ENCODE measurements around the gene CDH3.

CDH3 gene

GRCh38 chr16:68681038-68681437, 35.9 kb downstream of the CDH3 start:
- no CpG with 5 or more reads among the region's 2 CpGs for WGBS (ENCODE audit: insufficient coverage)
- no peak overlapping the region for H3K27ac ChIP-seq (ENCODE audit: insufficient read depth in 1 of 2, low read depth in 1 of 2, low read length in 2 of 2, poor library complexity in 1 of 2, severe bottlenecking in 2 of 2)
- H3K9me3 ChIP-seq (ENCODE audit: control extremely low read depth in 1 of 5, control insufficient read depth in 4 of 5, insufficient read depth in 2 of 5, low read depth in 1 of 5, low read length in 4 of 5) = peaks cover 0 to 1% (median 0%) of the 10 kb centered on the region in 5 experiments
- no peak for DNase-seq
- ChIA-PET POLR2A (no interaction called here), CTCF (no interaction called here)
- no peaks in the 10 kb centered on the region for H3K4me1 ChIP-seq (ENCODE audit: control extremely low read depth in 1 of 4, control insufficient read depth in 4 of 4, insufficient read depth in 4 of 4, low read length in 3 of 4)
- H3K4me3 ChIP-seq (ENCODE audit: control insufficient read depth in 1 of 7, extremely low read depth in 1 of 7, insufficient read depth in 4 of 7, low read depth in 2 of 7, low read length in 6 of 7) = no peak overlapping the region
- H3K36me3 ChIP-seq (ENCODE audit: control insufficient read depth in 4 of 4, insufficient read depth in 4 of 4, low read length in 3 of 4) = no peaks in the 10 kb centered on the region
- H3K27me3 ChIP-seq (replicated peaks in 2 of 5; ENCODE audit: control insufficient read depth in 4 of 5, insufficient read depth in 5 of 5, low read length in 4 of 5) = peaks cover 0 to 1% (median 0%) of the 10 kb centered on the region in 5 experiments

GRCh38 chr16:68685685-68686478, 40.8 kb downstream of the CDH3 start:
- WGBS (ENCODE audit: insufficient coverage) = 89% methylated on average over 20 of the region's 22 CpGs
- POLR2A ChIA-PET = no interaction called here
- DNase-seq = no peak

GRCh38 chr16:68686905-68687304, 41.8 kb downstream of the CDH3 start:
- H3K36me3 ChIP-seq (ENCODE audit: control insufficient read depth in 4 of 4, insufficient read depth in 4 of 4, low read length in 3 of 4) = no peaks in the 10 kb centered on the region
- peaks cover 0 to 1% (median 0%) of the 10 kb centered on the region in 5 experiments for H3K9me3 ChIP-seq (ENCODE audit: control extremely low read depth in 1 of 5, control insufficient read depth in 4 of 5, insufficient read depth in 2 of 5, low read depth in 1 of 5, low read length in 4 of 5)
- ChIA-PET CTCF (no interaction called here), POLR2A (no interaction called here)
- WGBS (ENCODE audit: insufficient coverage) = 100% methylated on average over 5 of the region's 5 CpGs
- no peaks in the 10 kb centered on the region for H3K27me3 ChIP-seq (replicated peaks in 2 of 5; ENCODE audit: control insufficient read depth in 4 of 5, insufficient read depth in 5 of 5, low read length in 4 of 5)
- H3K4me3 ChIP-seq (ENCODE audit: control insufficient read depth in 1 of 7, extremely low read depth in 1 of 7, insufficient read depth in 4 of 7, low read depth in 2 of 7, low read length in 6 of 7) = no peak overlapping the region
- DNase-seq = no peak
- H3K27ac ChIP-seq (ENCODE audit: insufficient read depth in 1 of 2, low read depth in 1 of 2, low read length in 2 of 2, poor library complexity in 1 of 2, severe bottlenecking in 2 of 2) = no peak overlapping the region
- H3K4me1 ChIP-seq (ENCODE audit: control extremely low read depth in 1 of 4, control insufficient read depth in 4 of 4, insufficient read depth in 4 of 4, low read length in 3 of 4) = no peaks in the 10 kb centered on the region

More at GRCh38 chr16:68685685-68686478, 40.8 kb downstream of the CDH3 start:
- Histone ChIP-seq H3K4me3 (ENCODE audit: control insufficient read depth in 1 of 7, extremely low read depth in 1 of 7, insufficient read depth in 4 of 7, low read depth in 2 of 7, low read length in 6 of 7) (no peak overlapping the region), H3K27me3 (replicated peaks in 2 of 5; ENCODE audit: control insufficient read depth in 4 of 5, insufficient read depth in 5 of 5, low read length in 4 of 5) (no peaks in the 10 kb centered on the region), H3K4me1 (ENCODE audit: control extremely low read depth in 1 of 4, control insufficient read depth in 4 of 4, insufficient read depth in 4 of 4, low read length in 3 of 4) (no peaks in the 10 kb centered on the region), H3K36me3 (ENCODE audit: control insufficient read depth in 4 of 4, insufficient read depth in 4 of 4, low read length in 3 of 4) (no peaks in the 10 kb centered on the region), H3K27ac (ENCODE audit: insufficient read depth in 1 of 2, low read depth in 1 of 2, low read length in 2 of 2, poor library complexity in 1 of 2, severe bottlenecking in 2 of 2) (no peak overlapping the region), H3K9me3 (ENCODE audit: control extremely low read depth in 1 of 5, control insufficient read depth in 4 of 5, insufficient read depth in 2 of 5, low read depth in 1 of 5, low read length in 4 of 5) (peaks cover 0 to 1% (median 0%) of the 10 kb centered on the region in 5 experiments)
- CTCF ChIA-PET = no interaction called here

- no peaks in the 10 kb centered on the region for H3K4me1 ChIP-seq (ENCODE audit: control extremely low read depth in 1 of 4, control insufficient read depth in 4 of 4, insufficient read depth in 4 of 4, low read length in 3 of 4)
- POLR2A ChIA-PET = no interaction called here
- no peak overlapping the region for H3K4me3 ChIP-seq (ENCODE audit: control insufficient read depth in 1 of 7, extremely low read depth in 1 of 7, insufficient read depth in 4 of 7, low read depth in 2 of 7, low read length in 6 of 7)
- no peak for DNase-seq
- peaks cover 0 to 1% (median 0%) of the 10 kb centered on the region in 5 experiments for H3K9me3 ChIP-seq (ENCODE audit: control extremely low read depth in 1 of 5, control insufficient read depth in 4 of 5, insufficient read depth in 2 of 5, low read depth in 1 of 5, low read length in 4 of 5)
- no peaks in the 10 kb centered on the region for H3K27me3 ChIP-seq (replicated peaks in 2 of 5; ENCODE audit: control insufficient read depth in 4 of 5, insufficient read depth in 5 of 5, low read length in 4 of 5)
- H3K36me3 ChIP-seq (ENCODE audit: control insufficient read depth in 4 of 4, insufficient read depth in 4 of 4, low read length in 3 of 4) = no peaks in the 10 kb centered on the region
- 100% methylated on average over 2 of the region's 5 CpGs for WGBS (ENCODE audit: insufficient coverage)
- CTCF ChIA-PET = no interaction called here
- no peak overlapping the region for H3K27ac ChIP-seq (ENCODE audit: insufficient read depth in 1 of 2, low read depth in 1 of 2, low read length in 2 of 2, poor library complexity in 1 of 2, severe bottlenecking in 2 of 2)
Observed at GRCh38 chr16:68689921-68690320, 44.8 kb downstream of the CDH3 start.

GRCh38 chr16:68695575-68695974, 50.5 kb downstream of the CDH3 start:
- WGBS (ENCODE audit: insufficient coverage) = 92% methylated on average over 8 of the region's 11 CpGs
- Histone ChIP-seq H3K27me3 (replicated peaks in 2 of 5; ENCODE audit: control insufficient read depth in 4 of 5, insufficient read depth in 5 of 5, low read length in 4 of 5) (no peaks in the 10 kb centered on the region), H3K36me3 (ENCODE audit: control insufficient read depth in 4 of 4, insufficient read depth in 4 of 4, low read length in 3 of 4) (no peaks in the 10 kb centered on the region), H3K27ac (ENCODE audit: insufficient read depth in 1 of 2, low read depth in 1 of 2, low read length in 2 of 2, poor library complexity in 1 of 2, severe bottlenecking in 2 of 2) (no peak overlapping the region), H3K4me3 (ENCODE audit: control insufficient read depth in 1 of 7, extremely low read depth in 1 of 7, insufficient read depth in 4 of 7, low read depth in 2 of 7, low read length in 6 of 7) (no peak overlapping the region), H3K9me3 (ENCODE audit: control extremely low read depth in 1 of 5, control insufficient read depth in 4 of 5, insufficient read depth in 2 of 5, low read depth in 1 of 5, low read length in 4 of 5) (no peaks in the 10 kb centered on the region), H3K4me1 (ENCODE audit: control extremely low read depth in 1 of 4, control insufficient read depth in 4 of 4, insufficient read depth in 4 of 4, low read length in 3 of 4) (no peaks in the 10 kb centered on the region)
- POLR2A ChIA-PET = no interaction called here
- CTCF ChIA-PET = no interaction called here
- no peak for DNase-seq

GRCh38 chr16:68696514-68696913, 51.4 kb downstream of the CDH3 start:
- 94% methylated on average over 7 of the region's 8 CpGs for WGBS (ENCODE audit: insufficient coverage)
- no peak overlapping the region for H3K4me3 ChIP-seq (ENCODE audit: control insufficient read depth in 1 of 7, extremely low read depth in 1 of 7, insufficient read depth in 4 of 7, low read depth in 2 of 7, low read length in 6 of 7)
- POLR2A ChIA-PET = no interaction called here
- no peaks in the 10 kb centered on the region for H3K9me3 ChIP-seq (ENCODE audit: control extremely low read depth in 1 of 5, control insufficient read depth in 4 of 5, insufficient read depth in 2 of 5, low read depth in 1 of 5, low read length in 4 of 5)
- H3K27me3 ChIP-seq (replicated peaks in 2 of 5; ENCODE audit: control insufficient read depth in 4 of 5, insufficient read depth in 5 of 5, low read length in 4 of 5) = no peaks in the 10 kb centered on the region
- CTCF ChIA-PET = interaction anchor here (2.1 kb wide), 1 partner anchor 168 kb away, joined by 8 read pairs; no protein-coding TSS in a partner anchor
- no peaks in the 10 kb centered on the region for H3K4me1 ChIP-seq (ENCODE audit: control extremely low read depth in 1 of 4, control insufficient read depth in 4 of 4, insufficient read depth in 4 of 4, low read length in 3 of 4)
- no peak overlapping the region for H3K27ac ChIP-seq (ENCODE audit: insufficient read depth in 1 of 2, low read depth in 1 of 2, low read length in 2 of 2, poor library complexity in 1 of 2, severe bottlenecking in 2 of 2)
- DNase-seq = no peak
- no peaks in the 10 kb centered on the region for H3K36me3 ChIP-seq (ENCODE audit: control insufficient read depth in 4 of 4, insufficient read depth in 4 of 4, low read length in 3 of 4)

- Histone ChIP-seq H3K36me3 (ENCODE audit: control insufficient read depth in 4 of 4, insufficient read depth in 4 of 4, low read length in 3 of 4) (no peaks in the 10 kb centered on the region), H3K9me3 (ENCODE audit: control extremely low read depth in 1 of 5, control insufficient read depth in 4 of 5, insufficient read depth in 2 of 5, low read depth in 1 of 5, low read length in 4 of 5) (no peaks in the 10 kb centered on the region), H3K4me3 (ENCODE audit: control insufficient read depth in 1 of 7, extremely low read depth in 1 of 7, insufficient read depth in 4 of 7, low read depth in 2 of 7, low read length in 6 of 7) (no peak overlapping the region), H3K27me3 (replicated peaks in 2 of 5; ENCODE audit: control insufficient read depth in 4 of 5, insufficient read depth in 5 of 5, low read length in 4 of 5) (no peaks in the 10 kb centered on the region), H3K27ac (ENCODE audit: insufficient read depth in 1 of 2, low read depth in 1 of 2, low read length in 2 of 2, poor library complexity in 1 of 2, severe bottlenecking in 2 of 2) (no peak overlapping the region), H3K4me1 (ENCODE audit: control extremely low read depth in 1 of 4, control insufficient read depth in 4 of 4, insufficient read depth in 4 of 4, low read length in 3 of 4) (no peaks in the 10 kb centered on the region)
- no peak for DNase-seq
- ChIA-PET POLR2A (no interaction called here), CTCF (interaction anchor here (0.8 to 2.1 kb wide), 6 partner anchors 8 to 169 kb away, joined by 3 to 8 read pairs (median 3); no protein-coding TSS in a partner anchor)
- WGBS (ENCODE audit: insufficient coverage) = 95% methylated on average over 21 of the region's 23 CpGs
Observed at GRCh38 chr16:68698091-68698490, 53.0 kb downstream of the CDH3 start.
